GM12801 (cell line): ENCODE data around the gene SPECC1L.

Experiments used
- TF ChIP-seq, protein P1 (sequence below): IDR thresholded peaks from one replicate; pipeline ENCODE4 v1.5.1; 2011; ENCODE audit warnings: control low read depth; ENCODE audit not compliant: insufficient read length; ENCODE audit errors: extremely low read depth

The SPECC1L gene

DNA sequence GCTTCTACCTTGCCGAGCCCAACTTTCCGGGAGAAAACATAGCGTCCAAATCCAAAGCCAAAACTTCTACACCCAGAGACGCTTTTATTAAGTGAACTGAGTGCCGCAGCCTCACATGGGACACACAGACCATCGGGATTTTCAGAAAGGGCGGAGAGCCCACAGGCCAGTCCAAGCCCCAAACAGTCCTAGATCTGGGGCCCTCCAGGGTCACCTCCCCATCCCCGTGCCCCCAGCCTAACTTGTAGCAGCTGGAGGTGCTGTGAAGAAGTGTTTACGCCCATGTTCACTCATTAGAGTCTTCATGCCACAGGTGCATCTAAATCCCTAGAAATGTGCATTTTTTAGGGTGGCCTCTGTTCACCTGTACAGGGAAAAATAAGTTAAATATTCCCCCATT, 142.6 kb downstream of the SPECC1L start:
- TF ChIP-seq, protein P1, sequence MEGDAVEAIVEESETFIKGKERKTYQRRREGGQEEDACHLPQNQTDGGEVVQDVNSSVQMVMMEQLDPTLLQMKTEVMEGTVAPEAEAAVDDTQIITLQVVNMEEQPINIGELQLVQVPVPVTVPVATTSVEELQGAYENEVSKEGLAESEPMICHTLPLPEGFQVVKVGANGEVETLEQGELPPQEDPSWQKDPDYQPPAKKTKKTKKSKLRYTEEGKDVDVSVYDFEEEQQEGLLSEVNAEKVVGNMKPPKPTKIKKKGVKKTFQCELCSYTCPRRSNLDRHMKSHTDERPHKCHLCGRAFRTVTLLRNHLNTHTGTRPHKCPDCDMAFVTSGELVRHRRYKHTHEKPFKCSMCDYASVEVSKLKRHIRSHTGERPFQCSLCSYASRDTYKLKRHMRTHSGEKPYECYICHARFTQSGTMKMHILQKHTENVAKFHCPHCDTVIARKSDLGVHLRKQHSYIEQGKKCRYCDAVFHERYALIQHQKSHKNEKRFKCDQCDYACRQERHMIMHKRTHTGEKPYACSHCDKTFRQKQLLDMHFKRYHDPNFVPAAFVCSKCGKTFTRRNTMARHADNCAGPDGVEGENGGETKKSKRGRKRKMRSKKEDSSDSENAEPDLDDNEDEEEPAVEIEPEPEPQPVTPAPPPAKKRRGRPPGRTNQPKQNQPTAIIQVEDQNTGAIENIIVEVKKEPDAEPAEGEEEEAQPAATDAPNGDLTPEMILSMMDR, result no peak

DNA sequence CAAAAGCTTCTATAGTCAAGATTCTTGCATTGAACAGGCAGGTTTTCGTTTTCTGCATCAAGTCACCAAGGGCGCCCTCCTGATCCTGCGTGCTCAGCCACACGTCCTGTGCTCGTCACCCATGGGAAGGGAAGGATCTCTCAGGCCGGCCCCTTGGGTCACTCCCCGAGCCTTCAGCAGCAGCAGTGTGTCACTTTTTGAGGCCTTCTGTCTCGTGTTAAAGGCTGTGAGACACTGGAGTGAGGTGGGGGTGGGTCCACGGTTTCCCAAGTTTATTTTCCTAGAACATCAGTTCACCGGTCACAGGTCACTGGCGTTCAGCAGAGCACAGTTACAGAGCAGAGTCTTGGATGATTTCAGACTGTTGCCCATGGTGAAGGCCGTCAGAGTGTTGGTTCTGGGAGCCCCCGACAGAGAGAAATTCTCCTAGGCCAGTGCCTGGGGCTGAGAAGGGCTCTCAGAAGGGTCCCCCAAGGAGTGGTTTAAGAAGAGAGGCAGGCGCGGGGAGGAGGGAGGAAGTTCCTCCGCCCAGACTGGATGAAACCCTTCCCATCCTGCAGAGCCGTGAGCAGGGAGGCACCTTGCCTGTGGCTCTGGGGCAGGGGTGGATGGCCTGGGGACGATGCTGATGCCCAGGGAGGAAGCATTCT, 143.2 kb downstream of the SPECC1L start:
- TF ChIP-seq, protein P1, result no peak

DNA sequence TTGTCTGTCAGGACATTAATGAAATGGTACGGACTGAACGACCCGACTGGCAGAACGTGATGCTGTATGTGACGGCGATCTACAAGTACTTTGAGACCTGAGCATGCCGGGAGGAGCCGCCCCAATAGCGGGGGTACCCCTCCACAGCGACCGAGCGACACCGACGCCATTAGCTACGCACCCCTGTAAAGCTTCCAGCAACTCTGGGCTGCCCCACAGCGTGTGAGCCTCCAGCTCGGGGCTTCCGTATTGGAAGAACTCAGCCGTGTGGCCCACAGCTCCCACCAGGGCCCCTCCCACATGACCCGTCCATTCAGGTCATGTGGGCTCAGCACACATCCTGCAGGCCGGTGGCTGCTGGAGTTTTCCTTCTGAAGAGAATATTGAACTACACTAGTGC, 143.9 kb downstream of the SPECC1L start:
- TF ChIP-seq, protein P1, result no peak

DNA sequence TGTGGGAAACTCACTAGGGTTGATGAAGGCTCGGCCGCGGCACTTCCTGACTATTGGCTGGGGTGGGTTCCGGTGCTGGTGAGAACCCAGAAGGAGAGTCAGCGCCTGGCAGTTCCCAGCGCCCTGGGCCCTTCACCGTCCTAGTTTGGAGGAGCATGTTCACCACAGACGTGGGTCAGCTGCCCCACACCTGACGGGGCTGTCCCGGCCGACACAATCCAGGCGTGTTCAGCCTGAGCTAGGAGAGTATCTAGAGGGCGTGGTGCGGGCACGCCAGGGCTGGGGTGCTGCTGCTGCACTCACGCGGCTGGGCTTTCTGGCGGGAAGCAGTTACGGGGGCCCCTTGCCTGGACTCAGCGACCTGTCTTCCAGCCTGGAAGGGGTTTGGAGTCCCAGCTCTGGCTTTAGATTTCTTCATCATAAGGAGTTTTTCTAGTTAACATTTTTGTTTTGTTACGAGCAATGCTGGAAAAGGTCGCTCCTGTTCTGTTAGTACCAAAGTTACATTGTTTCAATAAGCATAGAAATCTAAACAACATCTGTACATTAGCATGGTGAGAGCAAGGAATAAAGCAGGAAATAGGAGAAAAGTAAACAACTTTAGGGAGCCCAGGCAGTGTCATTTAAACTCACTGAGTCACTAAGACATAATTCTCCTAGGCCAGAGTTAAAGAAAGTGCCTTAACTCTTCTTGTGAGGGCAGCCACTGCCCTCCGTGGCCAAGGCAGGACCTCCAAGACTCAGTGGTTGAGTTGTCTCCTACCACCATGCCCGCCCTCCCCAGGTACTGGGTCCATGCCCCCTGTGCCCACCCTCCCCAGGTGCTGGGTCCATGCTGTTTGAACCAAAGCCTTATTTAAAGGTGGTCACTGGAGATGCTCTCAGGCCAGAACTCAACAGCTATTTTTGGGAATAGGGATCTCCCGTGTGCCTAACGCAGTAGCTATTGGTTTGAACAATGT, 144.6 kb downstream of the SPECC1L start:
- TF ChIP-seq, protein P1, result no peak

DNA sequence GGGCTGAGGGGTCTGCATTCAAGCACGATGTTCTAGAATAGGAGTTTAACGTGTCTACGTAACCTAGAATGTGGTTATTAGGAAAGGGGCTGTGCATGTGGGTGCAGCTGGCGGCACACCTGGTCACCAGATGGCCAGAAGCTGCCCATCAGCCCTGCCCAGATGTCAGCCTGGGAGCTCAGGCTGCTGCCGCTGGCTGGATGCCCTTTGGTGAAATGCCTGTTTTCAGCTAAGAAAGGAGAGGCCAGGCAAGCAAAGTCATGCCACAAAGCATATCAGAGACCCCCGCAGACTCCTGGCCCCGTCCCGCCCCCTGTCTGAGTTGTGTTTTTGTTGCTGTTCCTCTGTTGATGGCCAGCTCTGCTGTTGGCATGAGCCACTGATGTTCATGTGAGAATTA, 145.5 kb downstream of the SPECC1L start:
- TF ChIP-seq, protein P1, result no peak

DNA sequence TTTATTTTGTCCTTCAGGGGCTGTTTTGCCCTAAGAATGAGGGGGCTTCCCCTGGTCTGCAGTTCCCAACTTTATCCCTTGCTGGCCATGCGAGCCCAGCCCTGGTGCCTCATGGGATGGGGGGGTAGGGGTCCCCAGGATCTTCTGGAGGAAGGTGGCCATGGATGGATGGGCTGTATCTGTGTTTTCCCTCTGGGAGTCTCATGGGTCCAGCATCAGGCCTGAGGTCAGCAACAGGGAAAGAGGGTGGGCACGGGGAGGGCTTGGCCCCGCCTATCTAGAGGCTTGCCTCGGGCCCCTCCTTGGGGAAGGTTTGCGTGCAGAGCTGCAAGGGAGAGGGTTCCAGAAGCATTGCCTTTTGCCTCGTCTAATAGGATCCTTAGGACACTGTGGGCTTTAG, 146.0 kb downstream of the SPECC1L start:
- TF ChIP-seq, protein P1, result no peak

DNA sequence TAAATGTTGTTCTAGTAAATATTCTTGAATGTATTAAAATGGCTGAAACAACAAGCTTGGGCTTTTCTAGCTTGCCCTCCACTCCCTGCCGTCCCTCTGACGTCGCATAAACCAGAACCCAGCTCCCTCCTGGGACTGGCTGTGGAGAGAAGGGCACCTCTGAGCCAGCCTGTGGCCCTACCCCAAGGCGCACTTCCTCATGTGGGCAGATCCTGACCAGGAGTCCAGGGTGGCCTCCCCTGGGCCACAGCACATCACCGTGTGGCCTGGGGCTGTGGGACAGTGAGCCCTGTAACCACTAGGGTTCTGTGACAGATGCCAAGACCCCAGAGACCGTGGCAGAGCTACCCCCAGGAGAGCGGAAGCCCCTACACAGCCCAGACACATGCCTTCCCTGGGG, 146.6 kb downstream of the SPECC1L start:
- TF ChIP-seq, protein P1, result no peak
